Type B pancreatic cell (in vitro differentiated cells): Measurements from ENCODE around the gene MRPL44. TPM values are rescaled to one million over a fixed set of nuclear protein-coding genes. Genes with fewer than 3 reads are reported as not detected.

Experiments used
- DNase-seq: peaks from one replicate; pipeline ENCODE4 v3.0.0; 2021; ENCODE audit warnings: mixed read lengths; ENCODE audit not compliant: unreplicated experiment; ENCODE audit errors: extremely low spot score
- H3K27ac Mint-ChIP-seq: 2 replicates; pipeline ENCODE4 v1.8.0; 2021; ENCODE audit warnings: mild to moderate bottlenecking, mixed read lengths
- H3K27me3 Mint-ChIP-seq: 2 replicates; pipeline ENCODE4 v1.8.0; 2021; ENCODE audit warnings: mixed read lengths
- H3K36me3 Mint-ChIP-seq: 2 replicates; pipeline ENCODE4 v1.8.0; 2021; ENCODE audit warnings: mixed read lengths
- H3K4me1 Mint-ChIP-seq: one replicate; pipeline ENCODE4 v1.8.0; 2021; ENCODE audit warnings: mixed read lengths; ENCODE audit not compliant: unreplicated experiment
- H3K4me3 Mint-ChIP-seq: 2 replicates; pipeline ENCODE4 v1.8.0; 2021; ENCODE audit warnings: mild to moderate bottlenecking, mixed read lengths
- H3K9me3 Mint-ChIP-seq: 2 replicates; pipeline ENCODE4 v1.8.0; 2021; ENCODE audit warnings: mixed read lengths
- total RNA-seq: library from RNA; stranded (reverse); gene quantifications from 2 replicates; pipeline ENCODE4 v1.2.1, GENCODE V29; 2021; ENCODE audit warnings: low replicate concordance
- TF ChIP-seq, protein P1 (sequence below): fragments of 200-600 bp; sonication (generic); conservative IDR thresholded peaks from 2 replicates; pipeline ENCODE4 v1.5.0; 2021; ENCODE audit warnings: antibody characterized with exemption, mild to moderate bottlenecking

The MRPL44 gene
- total RNA-seq, 1 donor from 2014 or later, result 29.2 TPM

GRCh38 chr2:223916181-223916920 lies 40.9 kb upstream of the MRPL44 start:
- TF ChIP-seq, protein P1, sequence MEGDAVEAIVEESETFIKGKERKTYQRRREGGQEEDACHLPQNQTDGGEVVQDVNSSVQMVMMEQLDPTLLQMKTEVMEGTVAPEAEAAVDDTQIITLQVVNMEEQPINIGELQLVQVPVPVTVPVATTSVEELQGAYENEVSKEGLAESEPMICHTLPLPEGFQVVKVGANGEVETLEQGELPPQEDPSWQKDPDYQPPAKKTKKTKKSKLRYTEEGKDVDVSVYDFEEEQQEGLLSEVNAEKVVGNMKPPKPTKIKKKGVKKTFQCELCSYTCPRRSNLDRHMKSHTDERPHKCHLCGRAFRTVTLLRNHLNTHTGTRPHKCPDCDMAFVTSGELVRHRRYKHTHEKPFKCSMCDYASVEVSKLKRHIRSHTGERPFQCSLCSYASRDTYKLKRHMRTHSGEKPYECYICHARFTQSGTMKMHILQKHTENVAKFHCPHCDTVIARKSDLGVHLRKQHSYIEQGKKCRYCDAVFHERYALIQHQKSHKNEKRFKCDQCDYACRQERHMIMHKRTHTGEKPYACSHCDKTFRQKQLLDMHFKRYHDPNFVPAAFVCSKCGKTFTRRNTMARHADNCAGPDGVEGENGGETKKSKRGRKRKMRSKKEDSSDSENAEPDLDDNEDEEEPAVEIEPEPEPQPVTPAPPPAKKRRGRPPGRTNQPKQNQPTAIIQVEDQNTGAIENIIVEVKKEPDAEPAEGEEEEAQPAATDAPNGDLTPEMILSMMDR, result no peak
- DNase-seq, result no peak
- no peak overlapping the region for H3K27ac Mint-ChIP-seq
- no peaks in the 10 kb centered on the region for H3K27me3 Mint-ChIP-seq
- no peak overlapping the region for H3K4me3 Mint-ChIP-seq
- H3K4me1 Mint-ChIP-seq, result no peaks in the 10 kb centered on the region
- peaks cover 10% of the 10 kb centered on the region for H3K36me3 Mint-ChIP-seq
- peaks cover 4% of the 10 kb centered on the region for H3K9me3 Mint-ChIP-seq

GRCh38 chr2:223918671-223919134 lies 38.6 kb upstream of the MRPL44 start:
- H3K27ac Mint-ChIP-seq, result no peak overlapping the region

DNA sequence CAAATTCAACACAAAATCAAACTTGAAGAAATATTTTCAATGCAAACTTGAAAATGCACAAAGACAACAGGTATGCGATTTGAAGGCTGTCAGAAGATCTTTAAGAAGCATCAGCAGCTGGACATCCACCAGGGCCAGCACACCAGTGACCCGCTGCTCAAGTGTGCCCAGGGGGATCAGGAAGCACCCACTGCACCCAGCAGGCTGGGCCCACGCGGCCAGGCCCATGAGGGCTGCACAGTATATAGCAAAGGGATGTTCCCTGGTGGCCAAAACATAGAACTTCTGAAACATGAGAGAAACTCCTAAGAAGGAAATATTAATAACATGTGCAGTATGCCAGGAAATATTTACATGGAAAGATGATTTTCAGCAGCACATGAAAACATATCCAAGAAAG lies 37.2 kb upstream of the MRPL44 start:
- TF ChIP-seq, protein P1, result peak; percentile 39
- Mint-ChIP-seq H3K27ac (no peak overlapping the region), H3K4me1 (no peaks in the 10 kb centered on the region)

More at GRCh38 chr2:223918671-223919134, 38.6 kb upstream of the MRPL44 start:
- Mint-ChIP-seq H3K4me3 (no peak overlapping the region), H3K4me1 (no peaks in the 10 kb centered on the region), H3K36me3 (peaks cover 12% of the 10 kb centered on the region), H3K9me3 (peaks cover 4% of the 10 kb centered on the region), H3K27me3 (no peaks in the 10 kb centered on the region)
- DNase-seq, result no peak
- TF ChIP-seq, protein P1, result no peak

GRCh38 chr2:223921204-223921603 lies 36.1 kb upstream of the MRPL44 start:
- Mint-ChIP-seq H3K9me3 (peaks cover 9% of the 10 kb centered on the region), H3K27ac (no peak overlapping the region), H3K36me3 (peaks cover 21% of the 10 kb centered on the region), H3K4me3 (no peak overlapping the region), H3K4me1 (no peaks in the 10 kb centered on the region), H3K27me3 (no peaks in the 10 kb centered on the region)
- TF ChIP-seq, protein P1, result no peak
- no peak for DNase-seq

More for the DNA sequence above, 37.2 kb upstream of the MRPL44 start:
- Mint-ChIP-seq H3K27me3 (no peaks in the 10 kb centered on the region), H3K4me3 (no peak overlapping the region), H3K9me3 (peaks cover 4% of the 10 kb centered on the region), H3K36me3 (peaks cover 17% of the 10 kb centered on the region)
- no peak for DNase-seq

DNA sequence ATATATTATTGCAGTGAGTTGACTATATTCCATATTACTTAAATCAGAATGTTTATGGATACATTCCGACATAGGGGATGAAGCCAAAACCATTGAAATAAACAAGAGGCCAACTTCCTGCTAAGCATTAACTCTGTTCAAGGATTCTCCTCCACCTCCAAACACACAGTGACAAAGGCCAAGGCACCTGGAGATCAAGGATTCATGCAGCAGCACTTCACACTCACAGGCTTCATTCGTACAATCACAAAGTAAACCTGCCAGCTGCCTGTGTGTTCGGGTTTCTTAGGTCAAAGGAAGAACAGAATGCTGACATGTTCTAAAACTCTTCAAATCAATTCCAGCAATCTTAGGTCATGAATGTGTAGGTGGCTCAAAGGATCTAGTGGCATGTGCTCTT lies 35.0 kb upstream of the MRPL44 start:
- DNase-seq, result no peak
- Mint-ChIP-seq H3K4me1 (no peaks in the 10 kb centered on the region), H3K4me3 (no peak overlapping the region), H3K36me3 (peaks cover 20% of the 10 kb centered on the region), H3K27me3 (no peaks in the 10 kb centered on the region), H3K27ac (no peak overlapping the region), H3K9me3 (peaks cover 9% of the 10 kb centered on the region)
- TF ChIP-seq, protein P1, result no peak
